Activated CD4-positive, alpha-beta T cell treated with anti-CD3 and anti-CD28 coated beads for 4 hours (primary cell): Measurements from ENCODE around the gene CDY1.
"Not testable (repeated sequence)": the region's sequence is repeated elsewhere in the genome, so short reads cannot be mapped to it uniquely, and the experiment has no call there.

ENCODE experiments used
- DNase-seq, 2 donors: peaks; one replicate each; pipeline ENCODE4 v3.0.0-alpha.2; 2020

Gene CDY1, protein sequence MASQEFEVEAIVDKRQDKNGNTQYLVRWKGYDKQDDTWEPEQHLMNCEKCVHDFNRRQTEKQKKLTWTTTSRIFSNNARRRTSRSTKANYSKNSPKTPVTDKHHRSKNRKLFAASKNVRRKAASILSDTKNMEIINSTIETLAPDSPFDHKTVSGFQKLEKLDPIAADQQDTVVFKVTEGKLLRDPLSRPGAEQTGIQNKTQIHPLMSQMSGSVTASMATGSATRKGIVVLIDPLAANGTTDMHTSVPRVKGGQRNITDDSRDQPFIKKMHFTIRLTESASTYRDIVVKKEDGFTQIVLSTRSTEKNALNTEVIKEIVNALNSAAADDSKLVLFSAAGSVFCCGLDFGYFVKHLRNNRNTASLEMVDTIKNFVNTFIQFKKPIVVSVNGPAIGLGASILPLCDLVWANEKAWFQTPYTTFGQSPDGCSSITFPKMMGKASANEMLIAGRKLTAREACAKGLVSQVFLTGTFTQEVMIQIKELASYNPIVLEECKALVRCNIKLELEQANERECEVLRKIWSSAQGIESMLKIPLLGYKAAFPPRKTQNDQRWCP

DNA sequence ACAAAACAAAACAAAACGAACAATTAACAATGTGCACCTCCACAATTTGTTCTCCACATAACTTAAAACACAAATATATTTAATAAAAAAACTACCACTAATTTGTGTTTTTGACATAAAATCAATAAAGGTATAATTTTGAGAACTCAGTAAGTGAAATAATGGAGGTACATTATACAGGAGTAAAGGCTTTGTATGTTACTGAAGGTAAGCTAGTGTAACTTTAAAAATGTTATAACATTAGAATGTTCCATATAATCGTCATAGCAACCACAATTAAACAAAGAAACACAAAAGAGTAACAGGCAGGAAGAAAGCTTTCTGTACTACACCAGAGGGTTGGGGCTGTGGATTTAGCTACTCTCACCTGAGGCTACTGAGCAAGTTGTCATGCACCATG is at the start of gene CDY1:
CDY1 (plus strand) TSS at position 301 of the 400 bp plus-strand sequence. CDS start 326 bp downstream, outside the sequence.
- DNase-seq: not testable (repeated sequence)

DNA sequence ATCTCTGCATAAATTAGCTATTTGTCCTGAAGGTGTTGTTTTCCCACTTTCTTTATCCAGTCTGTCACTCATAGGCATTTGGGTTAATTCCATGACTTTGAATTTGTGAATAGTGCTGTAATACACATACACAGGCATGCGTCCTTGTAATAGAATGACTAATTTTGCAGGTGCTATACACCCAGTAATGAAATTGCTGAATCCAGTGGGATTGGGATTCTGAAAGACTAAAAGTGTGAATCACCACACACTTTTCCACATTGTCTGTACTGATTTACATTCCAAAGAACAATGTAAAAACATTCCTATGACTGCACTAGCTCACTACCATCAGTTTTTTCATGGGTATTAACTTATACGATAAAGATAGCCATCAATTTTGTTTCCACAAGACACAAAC is 28.6 kb upstream of the CDY1 start:
- DNase-seq: not testable (repeated sequence)

DNA sequence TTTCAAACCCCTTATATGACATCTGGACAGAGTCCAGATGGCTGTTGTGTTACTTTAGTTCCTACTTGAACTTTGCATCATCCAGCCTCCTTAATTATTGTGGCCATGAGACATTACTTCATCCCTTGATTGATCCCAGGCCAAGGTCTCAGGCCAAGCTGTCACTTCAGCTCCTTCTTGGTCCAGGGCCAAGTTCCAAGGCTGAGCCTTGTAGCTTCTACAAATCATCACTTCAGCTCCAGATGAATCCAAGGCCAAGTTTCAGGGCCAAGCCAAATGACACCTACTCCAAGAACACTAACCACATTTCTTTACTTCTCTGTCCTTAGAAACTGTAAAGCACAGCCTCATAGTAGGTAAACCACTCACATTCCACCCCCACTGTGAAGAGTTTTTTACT is 1.7 kb upstream of the CDY1 start:
- not testable (repeated sequence) for DNase-seq

DNA sequence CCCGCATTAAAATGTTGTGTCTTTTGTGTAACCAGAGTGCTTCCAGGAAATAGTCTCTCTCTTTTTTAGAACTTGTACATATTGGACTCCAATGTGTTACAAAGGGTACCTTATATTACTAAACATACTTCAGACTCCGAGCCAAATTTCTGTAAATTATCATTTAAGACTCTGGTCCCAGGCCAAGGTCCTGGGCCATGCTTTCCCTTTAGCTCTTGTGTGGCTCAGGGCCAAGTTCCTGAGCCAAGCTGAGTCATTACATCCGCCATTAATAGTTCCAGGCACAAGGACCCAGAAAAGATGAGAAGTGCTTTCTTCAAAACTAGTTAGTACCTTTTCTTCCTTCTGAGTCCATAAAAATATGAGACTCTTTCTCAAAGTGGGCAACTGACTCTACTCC is 4.6 kb downstream of the CDY1 start:
- DNase-seq: not testable (repeated sequence)

DNA sequence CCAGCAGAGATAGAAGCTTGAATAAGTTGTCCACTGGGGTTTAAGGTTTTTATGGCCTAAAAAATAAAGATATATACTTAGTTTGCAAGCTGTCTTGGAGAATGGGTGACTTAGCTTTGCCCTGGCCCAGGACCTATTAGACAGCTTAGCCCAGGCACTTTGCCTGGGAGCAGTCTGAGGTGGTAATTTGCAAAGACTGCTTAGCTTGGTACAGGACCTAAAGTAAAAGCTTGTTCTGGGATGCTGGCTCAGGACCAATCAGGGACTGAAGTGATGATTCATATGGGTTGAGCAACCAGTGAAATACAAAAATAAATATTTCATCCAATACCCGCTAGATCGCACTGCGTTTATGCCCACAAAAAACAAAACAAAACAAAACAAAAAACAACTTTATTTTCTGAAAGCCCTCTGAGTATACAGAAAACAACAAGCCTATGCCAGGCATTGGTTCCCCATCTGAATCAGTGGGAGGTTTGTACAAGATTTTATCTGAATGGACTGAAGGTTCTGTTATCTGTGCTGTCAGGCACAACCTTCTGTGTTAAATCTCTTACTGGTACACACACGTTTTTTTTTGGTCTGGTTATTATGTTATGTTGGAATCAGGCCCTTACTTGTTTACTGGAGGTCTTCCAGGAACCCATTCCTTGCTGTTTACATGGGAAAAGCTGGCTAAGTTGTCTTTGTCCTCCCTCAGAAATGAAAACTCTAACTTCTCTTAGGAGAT is 8.6 kb downstream of the CDY1 start:
- DNase-seq: not testable (repeated sequence)

DNA sequence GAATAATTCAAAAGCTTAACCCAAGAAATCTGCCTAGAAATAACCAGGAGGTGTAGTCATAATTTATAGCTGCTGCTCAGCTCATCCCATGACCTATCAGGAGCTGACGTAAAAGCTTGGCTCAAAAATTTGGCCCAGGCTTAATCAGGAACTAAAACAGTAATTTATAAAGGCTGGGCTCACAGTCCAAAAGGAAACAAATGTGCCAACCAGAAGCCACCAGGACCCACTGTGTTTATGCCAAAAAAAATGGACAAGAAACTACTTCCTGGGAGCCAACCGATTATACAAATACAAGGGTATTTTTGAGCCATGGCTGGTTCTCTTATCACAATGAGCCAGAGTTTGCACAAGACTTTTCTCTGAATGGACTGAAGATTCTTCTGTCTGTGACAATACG is 17.9 kb downstream of the CDY1 start:
- not testable (repeated sequence) for DNase-seq

DNA sequence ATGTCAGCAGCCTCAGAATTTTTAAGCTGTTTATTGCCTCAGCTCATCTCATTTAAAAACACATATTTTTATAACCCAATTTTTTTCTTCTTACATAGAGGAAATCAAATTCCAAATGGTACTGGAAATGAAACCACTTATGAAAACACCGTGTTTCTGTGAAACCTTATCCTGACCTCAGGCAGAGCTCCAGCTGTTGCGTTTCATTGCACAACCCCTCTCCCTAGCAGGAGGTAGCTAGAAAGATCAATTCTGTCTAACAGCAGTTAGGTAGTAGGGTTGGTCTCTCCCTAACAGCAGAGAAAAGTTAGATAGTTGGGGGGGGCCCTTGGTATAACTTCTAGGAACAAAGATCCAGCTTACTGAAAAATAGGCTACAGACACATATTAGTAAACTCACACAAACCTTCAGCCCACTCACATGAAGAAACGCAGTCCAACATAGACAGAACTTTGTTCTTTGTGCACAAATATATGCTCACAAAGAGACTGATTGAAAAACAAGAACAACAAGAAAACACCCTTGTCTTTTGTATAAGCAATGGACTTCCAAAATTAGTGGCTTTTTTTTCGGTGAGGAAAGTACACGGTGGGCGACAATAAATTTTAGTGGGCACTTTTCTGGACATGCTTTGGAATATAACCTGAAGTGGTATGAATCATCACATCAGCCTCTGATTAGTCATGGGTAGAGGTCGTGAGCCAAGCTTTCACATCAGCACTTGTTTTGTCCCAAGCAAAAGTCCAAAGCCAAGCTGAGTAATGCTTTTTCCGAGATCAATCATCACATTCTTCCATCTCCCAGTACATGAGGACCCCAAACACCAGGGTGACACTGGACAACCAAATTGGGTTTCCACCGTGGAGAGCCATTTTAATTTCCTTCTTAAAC is 21.4 kb downstream of the CDY1 start:
- DNase-seq: not testable (repeated sequence)
